Stimulated activated CD8-positive, alpha-beta memory T cell treated with anti-CD3 and anti-CD28 coated beads, Interleukin-4, amount 100 ng/mL, for 1 hour (primary cell): ENCODE measurements around the gene KRT6A.
"Not testable (repeated sequence)": the region's sequence is repeated elsewhere in the genome, so short reads cannot be mapped to it uniquely, and the experiment has no call there.

Experiments used
- DNase-seq, 2 donors: peaks; one replicate each; pipeline ENCODE4 v3.0.0-alpha.2; 2020; ENCODE audit warnings: low read depth in 2 of 2, low spot score in 1 of 2

Gene KRT6A

DNA sequence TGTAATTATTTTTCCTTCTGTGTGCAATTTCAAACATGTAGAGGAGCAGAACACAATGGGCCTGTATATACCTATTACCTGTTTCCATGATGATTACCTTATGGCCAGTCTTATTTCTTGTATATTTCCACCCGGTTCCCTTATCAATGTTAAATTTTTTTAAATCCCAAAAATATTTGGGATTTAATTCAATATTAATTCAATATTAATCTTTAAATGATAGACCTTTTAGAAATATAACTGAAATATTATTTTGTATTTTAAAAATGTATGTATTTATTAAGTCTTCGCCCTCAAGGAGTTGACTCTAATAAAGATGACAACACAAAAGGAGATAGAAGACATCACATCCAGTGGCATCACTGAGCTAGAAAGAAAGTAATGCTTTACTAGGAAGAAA is 18.8 kb downstream of the KRT6A start:
- DNase-seq = no peak

DNA sequence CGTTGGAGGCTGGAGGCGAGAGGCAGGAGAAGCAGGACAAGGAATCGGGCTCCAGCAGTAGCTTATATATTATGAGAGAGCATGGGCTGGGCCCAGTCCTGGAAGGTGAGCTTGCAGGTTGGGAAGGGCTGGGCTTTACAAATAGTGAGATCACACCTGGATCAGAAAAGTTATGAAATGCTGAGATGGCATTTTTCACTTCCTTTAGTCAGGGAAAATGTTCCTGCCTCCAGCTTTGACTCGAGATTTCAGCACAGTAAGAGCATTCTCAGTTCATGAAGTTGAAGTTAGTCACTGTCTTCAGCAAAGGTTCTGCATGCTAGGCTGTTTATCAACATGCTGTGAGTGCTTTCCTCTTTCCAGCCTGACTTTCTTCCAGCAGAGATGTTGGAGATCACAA is 19.3 kb downstream of the KRT6A start, which contains the start of gene KRT6C:
Gene KRT6C (minus strand): TSS at position 38 of the 400 bp plus-strand sequence. CDS start 68 bp downstream, outside the sequence.
- no peak for DNase-seq

DNA sequence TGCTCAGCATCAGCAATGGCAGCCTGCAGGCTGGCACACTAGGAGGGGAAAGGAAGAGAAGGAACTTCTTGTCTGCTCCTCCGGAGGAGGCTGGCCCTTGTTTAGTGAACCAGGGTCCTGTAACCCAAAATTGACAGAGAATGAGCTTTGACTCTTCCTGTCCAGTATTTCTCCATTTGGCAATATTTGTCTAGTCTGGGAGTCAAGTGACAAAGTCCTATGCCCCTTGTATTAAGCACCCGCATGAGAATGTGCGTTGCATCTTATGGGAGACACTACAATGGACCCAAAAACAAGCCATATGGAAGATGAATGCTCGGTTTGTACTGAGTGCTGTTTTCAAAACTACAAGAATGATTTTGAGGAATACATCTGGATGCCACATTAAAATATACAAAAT is 23.2 kb downstream of the KRT6A start:
- DNase-seq = no peak

DNA sequence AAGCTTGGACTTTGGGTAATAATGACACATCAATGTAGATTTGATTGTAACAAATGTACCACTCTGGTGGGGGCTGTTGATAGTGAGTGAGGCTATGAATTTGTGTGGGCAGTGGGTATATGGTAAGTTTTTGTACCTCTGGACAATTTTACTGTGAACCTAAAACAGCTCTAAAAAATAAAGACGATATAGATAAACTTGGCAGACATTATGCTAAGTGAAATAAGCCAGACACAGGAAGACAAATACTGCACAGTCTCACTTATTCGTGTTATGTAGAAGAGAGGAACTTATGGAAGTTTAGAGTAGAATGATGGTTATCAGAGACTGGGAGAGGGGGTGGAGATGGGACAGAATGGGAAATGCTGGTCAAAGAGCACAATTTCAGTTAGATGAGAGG is 28.2 kb downstream of the KRT6A start:
- DNase-seq = no peak

DNA sequence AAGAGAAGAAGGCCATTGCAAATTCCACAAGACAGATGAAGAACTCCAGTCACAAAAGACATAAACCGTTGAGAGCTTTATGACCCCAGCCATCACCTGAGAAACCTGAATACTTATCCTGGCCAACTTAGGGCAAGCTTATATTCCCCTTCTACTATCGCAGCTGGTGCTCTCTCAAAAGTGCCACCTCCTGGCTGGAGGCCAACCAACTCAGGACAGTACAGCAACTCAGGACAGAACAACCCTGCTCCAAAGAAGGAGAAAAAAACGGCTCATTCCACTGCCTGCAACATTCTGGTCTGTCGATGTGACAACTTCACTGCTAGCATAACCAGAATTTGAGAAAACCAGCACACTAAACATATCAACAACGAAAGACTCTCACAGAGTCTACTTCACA is 31.4 kb downstream of the KRT6A start:
- DNase-seq = no peak

DNA sequence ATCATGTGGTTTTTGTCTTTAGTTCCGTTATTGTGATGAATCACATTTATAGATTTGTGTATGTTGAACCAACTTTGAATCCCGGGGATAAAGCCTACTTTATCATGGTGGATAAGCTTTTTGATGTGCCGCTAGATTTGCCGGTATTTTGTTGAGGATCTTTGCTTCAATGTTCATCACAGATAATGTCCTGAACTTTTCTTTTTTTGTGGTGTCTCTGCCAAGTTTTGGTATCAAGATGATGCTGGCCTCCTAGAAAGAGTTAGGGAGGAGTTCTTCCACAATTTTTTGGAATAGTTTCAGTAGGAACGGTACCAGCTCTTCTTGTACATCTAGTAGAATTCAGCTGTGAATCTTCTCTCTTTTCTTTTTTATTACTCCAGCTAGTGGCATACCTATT is 34.2 kb downstream of the KRT6A start:
- DNase-seq = no peak

DNA sequence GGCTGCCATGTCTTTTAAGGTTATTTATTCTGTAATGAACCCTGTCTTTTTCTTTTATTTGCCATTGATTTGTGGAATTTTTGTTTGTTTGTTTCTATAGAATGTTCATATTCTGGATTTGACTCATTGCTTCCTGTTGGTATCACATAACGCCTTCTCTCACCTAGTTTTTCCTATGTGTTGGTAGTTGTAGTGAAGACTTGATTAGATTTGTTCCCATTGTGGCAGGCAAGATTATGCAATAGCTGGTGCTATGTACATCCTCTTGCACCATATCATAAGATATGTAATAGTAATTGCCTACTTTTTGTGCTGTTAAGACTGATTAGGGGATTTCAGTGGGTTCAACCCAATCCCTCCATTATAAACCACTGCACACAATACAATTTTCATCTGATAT is 37.2 kb downstream of the KRT6A start:
- DNase-seq = no peak

DNA sequence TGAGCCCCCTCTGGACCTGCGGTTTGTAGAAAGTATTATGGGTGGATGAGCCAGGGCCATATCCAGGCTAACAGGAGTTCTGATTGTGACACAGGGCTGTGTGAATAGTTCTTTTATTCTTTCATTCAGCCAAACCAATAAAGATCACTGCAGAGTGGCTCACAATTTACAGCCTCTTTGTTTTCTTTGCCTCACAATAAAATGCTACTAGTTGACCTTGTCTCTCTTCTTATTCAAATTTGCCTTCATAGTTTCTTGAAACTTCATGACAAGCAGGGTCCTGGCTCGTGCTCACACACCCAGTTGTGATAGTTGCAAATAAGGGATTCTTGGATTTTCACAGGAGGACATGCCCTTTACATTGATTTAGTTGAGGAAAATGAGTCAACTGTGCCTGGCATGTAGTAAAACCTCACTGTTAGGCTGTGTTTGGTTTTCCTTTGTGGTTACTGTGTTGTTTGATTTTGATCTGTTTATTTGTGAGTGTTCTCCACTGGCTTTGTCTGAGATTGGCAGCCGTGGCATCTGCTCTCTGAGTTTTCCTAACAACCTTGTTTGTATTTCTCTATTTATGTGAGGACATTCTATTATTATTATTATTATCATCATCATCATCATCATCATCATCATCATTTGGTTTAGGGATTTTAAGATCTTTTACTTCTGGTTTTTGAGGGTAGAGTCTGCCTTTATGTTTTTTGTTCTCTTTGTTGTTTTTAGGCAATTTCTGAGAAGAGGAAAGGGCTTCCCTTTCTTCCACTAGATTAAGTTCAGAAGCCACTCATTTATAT is 38.5 kb downstream of the KRT6A start:
- no peak for DNase-seq

DNA sequence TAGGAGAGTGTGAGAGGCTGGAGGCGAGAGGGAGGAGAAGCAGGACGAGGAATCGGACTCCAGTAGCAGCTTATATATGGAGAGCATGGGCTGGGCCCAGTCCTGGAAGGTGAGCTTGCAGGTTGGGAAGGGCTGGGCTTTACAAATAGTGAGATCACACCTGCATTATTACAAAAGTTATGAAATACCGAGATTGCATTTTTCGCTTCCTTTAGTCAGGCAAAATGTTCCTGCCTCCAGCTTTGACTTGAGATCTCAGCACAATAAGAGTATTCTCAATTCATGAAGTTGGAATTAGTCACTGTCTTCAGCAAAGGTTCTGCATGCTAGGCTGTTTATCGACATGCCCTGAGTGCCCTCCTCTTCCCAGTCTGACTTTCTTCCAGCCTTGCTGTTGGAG is 41.0 kb downstream of the KRT6A start, which contains the start of gene KRT6B:
Gene KRT6B (minus strand): TSS at position 46 of the 400 bp plus-strand sequence. CDS start 68 bp downstream, outside the sequence.
- DNase-seq = no peak

DNA sequence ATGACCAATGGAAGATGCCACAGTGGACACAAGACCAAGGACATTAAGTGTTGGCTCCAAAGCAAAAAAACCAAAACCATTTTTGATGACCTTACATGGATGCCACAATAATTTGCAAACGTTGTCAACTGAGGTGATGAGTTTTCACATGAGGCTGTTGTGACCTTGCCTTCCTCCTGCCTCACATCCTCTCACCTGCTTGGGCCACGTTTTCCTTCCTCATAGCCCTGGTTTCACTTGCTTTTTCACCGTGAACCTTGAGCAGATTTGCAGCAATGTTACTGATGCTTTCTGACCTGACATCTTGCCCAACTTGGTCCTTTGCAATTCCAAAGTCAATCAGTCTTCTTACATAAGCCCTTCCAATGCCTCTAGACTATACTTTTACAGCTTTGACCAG is 44.8 kb downstream of the KRT6A start:
- no peak for DNase-seq

DNA sequence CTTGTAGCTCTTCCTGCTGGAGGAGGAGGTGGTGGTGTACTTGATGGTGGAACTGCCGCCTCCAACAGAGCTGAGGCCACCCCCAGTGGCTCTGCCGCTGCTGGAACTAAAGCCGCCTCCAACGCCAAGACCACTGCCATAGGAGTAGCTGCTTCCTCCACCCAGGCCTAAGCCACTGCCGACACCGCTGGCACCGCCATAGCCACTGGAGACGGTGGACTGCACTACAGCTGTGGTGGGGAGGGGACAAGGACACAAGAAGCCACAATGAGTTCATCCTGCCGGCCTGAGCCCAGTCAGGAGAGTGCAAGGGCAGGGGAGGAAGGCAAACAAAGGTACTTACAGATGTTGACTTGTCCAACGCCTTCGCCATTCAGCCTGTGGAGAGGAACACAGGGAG is 45.9 kb downstream of the KRT6A start:
- not testable (repeated sequence) for DNase-seq

DNA sequence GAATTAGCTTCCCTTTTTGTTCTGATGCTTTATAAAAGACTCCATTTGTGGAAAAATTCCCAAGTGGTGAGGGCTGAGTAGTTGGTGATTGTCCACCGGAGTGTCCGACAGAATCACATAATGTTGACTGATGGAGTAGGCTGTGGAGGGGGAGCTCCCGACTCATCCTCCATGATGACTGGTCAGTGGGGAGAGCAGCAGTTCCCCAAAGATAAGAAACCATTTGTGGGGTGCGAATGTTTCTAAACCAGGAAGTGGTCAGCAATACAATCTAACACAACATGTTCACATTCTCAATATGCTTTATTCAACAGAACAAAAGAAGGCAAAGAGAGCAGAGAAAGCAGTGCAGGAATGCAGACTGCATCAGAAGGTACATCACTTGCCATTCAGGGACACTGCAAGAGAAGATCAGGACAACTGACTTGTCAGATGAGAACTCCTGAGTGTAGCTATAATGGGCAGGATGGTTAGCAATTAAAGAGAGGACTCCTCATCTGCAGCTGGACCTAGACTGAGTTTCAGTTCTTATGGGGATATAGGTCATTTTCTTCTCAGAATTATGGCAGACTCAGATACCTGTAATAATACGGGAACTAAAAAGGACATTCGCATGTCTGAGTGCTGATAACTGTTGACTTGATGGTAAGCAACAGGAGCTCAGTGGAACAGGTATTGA is 46.6 kb downstream of the KRT6A start:
- no peak for DNase-seq

DNA sequence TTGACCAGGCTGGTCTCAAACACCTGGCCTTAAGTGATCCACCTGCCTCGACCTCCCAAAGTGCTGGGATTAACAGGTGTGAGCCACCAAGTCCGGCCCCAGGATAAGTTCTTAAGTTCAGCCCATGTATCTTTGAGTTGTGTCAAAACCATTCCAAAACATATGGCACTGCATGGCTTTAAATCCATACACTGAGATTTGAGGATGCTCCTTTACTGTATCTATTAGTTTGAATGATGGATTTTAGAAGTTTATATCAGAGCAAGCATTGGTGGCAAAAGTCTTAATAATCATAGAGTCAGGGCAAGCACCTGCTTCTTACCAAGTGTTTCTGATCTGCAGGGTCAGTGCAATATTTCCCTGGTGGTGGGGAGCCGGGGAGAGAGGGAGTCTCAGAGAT is 47.2 kb downstream of the KRT6A start:
- DNase-seq = no peak

DNA sequence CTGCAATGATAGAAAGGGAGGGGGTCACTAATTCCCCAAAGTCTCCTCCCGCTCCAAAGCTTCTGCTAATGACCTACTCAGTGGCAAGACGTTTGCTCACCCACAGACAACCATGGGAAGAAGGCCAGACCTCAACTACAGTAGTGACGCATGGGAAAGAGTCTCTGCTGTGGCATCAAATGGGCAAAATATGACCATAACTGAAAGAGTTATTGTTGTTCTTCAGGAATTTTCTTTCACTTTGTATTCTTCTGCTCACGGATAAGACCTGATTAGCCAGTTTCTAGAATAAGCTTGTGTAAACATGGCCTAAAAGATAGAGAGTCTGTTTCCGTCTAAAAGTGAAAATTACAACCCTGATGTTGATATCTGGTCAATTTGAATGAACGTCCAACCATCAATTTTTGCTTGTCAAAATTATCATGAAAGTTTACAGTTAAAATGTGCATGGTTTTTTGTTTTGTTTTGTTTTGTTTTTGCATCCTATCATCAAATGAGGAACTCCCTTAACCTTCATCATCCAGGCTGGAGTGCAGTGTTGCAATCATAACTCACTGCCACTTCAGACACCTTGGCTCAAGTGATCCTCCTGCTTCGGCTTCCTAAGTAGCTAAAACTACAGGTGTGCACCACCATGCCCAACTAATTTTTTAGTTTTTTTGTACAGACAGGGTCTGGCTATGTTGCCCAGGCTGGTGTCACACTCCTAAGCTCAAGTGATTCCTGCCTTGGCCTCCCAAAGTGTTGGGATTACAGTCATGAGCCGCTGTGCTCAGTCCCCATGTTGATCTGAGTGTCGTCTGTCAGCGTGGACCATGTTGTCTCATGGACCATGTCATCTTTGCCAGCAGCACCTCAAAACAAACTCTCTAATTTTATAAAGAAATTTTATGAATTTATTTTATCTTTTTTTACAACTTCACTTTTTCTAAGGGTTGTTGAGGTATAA is 48.1 kb downstream of the KRT6A start:
- no peak for DNase-seq

DNA sequence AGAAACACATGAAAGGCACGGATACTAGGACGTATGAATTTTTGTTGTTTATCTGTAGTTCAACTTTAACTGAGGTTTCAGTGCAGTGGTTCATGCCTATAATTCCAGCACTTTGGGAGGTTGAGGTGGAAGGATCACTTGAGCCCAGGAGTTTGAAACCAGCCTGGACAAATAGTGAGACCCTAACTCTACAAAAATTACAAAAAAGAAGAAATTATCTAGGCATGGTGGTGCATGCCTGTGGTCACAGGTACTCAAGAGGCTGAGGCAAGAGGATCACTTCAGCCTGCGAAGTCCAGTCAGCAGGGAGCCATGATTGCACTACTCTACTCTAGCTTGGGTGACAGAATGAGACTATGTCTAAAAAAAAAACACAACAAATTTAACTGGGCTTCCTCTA is 49.1 kb downstream of the KRT6A start:
- DNase-seq = no peak

DNA sequence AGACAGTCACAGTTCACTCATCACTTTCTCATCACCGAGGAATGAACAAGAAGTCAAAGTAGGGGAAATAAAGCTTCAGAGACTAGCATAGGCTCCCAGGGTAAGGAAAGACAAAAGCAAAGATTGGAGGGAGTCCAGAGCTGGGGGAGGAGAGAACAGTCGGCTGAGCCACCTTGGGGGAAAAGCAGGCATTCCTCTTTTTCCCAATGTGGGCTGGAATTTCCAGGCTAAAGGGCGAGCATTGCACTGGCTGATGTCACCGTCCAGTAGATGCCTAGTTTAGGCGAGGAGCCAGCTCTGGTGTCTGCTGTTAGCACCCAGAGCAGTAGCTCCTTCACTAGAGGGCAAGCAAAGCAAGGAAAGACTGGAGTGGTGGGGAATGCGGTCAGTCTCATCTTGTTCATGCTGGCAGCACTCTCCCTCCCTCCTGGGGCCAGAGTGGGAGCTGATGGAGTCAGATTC is 50.4 kb downstream of the KRT6A start:
- no peak for DNase-seq

DNA sequence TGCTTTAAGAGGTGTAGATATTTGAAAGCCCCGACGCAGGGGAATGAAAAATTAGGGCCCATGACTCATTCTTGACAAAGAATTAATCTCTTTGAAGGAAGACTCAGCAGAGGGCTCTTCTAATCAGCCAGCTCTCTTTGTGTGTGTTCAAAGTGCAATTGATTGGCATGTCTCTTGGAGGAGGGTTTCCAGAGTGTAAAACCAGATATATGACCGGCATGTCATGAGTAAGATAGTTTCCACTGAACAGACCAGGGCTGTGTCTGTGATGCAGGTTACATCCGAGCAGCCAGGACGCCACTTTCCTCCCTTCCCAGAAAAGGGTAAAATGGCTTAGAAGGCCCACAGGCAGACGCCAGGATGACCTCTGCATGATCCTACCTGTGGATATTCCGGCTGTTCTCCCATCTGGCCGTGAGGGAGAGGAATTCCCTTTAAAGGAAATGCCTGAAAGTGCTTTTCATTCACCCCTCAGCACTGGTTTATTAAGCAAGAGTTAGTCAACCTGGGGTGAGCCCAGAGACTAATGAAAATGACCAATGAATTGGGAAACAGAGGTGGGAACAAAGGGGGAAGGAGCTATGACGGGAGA is 51.6 kb downstream of the KRT6A start:
- no peak for DNase-seq

DNA sequence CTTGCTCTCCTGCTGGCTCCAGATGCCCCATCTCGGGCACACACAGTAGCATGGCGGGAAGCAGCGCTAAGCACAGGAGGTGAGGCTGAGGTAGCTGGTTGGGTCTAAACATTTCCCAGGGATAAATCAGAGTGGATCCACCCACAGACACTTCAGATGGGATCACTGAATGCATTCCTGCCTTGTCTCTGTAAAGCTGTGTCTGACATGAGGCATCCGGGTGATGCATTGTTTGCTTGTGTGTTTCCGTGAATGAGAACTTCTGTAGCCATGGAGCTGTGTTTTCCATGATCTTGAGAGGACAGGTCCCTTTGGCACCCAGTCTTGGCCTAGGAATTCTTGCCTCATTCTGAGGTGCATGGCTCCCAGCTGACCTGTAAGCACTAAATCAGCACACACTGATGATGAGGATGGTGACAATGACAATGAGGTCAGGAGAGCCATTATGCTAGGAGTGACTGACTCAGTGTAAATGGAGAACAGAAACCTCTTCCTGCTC is 52.2 kb downstream of the KRT6A start:
- DNase-seq = no peak

DNA sequence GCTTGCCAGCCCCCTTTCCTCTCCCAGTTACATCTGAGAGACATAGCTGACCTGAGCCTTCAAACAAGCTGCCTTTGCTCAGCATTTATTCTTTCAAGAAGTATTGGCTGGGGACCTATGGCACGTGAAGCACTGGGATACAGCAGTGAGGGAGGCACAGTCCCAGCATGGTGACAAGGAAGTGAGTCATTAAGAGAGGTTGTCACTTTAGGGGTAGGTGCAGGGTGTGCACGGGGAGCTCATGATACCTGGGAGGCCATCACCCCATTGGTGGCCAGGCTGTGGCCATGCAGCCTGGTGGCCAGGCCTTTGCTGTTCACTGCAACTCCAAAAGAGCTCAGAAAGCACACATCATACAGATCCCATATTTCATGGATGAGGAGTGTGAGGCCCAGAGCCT is 53.2 kb downstream of the KRT6A start:
- DNase-seq = no peak

DNA sequence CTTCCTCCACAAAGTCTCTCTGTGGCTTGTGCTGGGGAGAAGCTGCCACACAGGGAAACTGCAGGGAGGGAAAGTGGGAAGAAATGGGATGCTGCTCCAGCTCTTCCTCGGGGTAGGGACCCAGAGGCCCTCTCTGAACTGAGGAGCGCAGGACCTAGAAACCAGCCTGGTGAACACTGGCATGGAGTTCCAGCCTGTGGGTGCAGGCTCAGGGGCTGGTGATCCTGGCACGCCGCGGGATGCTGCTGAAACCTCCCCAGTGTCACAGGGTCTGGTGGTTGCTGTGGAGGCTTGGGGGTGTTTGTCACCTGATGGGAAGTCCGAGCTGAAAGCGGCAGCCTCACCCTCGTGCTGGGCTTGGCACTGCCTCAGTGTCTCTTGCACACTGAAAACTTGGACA is 53.6 kb downstream of the KRT6A start:
- no peak for DNase-seq
